ENCODE measurements around the gene KCNQ2. TPM values are rescaled to one million over a fixed set of nuclear protein-coding genes. Genes with fewer than 3 reads are reported as not detected.

KCNQ2 gene
- total and polyA plus RNA-seq, 10 donors = 0.13 to 3.5 (median 0.45) TPM; not detected in 2

DNA sequence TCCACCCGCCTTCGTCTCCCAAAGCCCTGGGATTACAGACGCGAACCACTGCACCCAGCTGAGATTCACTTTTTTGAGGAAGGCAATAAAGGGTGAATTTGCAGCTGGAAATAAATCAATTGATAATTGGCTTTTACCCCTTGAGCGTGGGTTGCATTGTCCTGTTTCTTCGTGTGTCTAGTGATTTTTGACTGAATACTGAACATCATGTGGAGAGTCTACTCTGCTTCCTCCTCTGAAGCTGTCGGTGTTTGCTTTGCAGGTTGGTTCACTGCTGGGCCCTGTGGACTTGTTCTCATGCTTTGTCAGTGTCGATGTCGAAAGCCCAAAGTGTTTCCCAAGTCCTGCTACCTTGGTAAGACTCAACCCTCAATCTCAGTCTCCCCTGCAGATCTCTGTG is 32.2 kb upstream of the KCNQ2 start:
- Histone ChIP-seq H3K9me3 (peaks cover 0 to 21% (median 17%) of the 10 kb centered on the region in 8 donors), H3K27me3 (replicated peaks in 1 of 7) (peaks cover 0 to 87% (median 18%) of the 10 kb centered on the region in 7 donors), H3K27ac (no peak overlapping the region), H3K36me3 (no peaks in the 10 kb centered on the region), H3K4me1 (peaks cover 0 to 3% (median 1%) of the 10 kb centered on the region in 6 donors), H3K4me3 (no peak overlapping the region)
- no peak for TF ChIP-seq CTCF (IDR thresholded peaks at IDR 0.05 in 8 of 11, conservative IDR thresholded peaks at IDR 0.05 in 3 of 11)
- no peak for TF ChIP-seq POLR2A (IDR thresholded peaks at IDR 0.05)
- no peak for TF ChIP-seq POLR2AphosphoS5 (IDR thresholded peaks at IDR 0.05)
- DNase-seq = no peak
- 88 to 95% (median 91%) methylated on average over 9 of the region's 9 CpGs for WGBS, 5 donors
- intact Hi-C loops (cut with DNase I; ENCODE audit: low total_unique reads) = no loop called here

- H3K4me3 ChIP-seq = no peak overlapping the region
- intact Hi-C loops (cut with DNase I; ENCODE audit: low total_unique reads) = no loop called here
- H3K27me3 ChIP-seq (replicated peaks in 1 of 7) = peaks cover 0 to 87% (median 23%) of the 10 kb centered on the region in 7 donors
- H3K27ac ChIP-seq = no peak overlapping the region
- WGBS, 5 donors = 33 to 56% (median 47%) methylated on average over 5 to 7 of the region's 7 CpGs
- DNase-seq = no peak
- H3K36me3 ChIP-seq = no peaks in the 10 kb centered on the region
- peaks cover 0 to 13% (median 11%) of the 10 kb centered on the region in 6 donors for H3K4me1 ChIP-seq
- peaks cover 0 to 21% (median 17%) of the 10 kb centered on the region in 8 donors for H3K9me3 ChIP-seq
- TF ChIP-seq POLR2AphosphoS5 (IDR thresholded peaks at IDR 0.05) (no peak), CTCF (IDR thresholded peaks at IDR 0.05 in 8 of 11, conservative IDR thresholded peaks at IDR 0.05 in 3 of 11) (no peak)
Measured at GRCh38 chr20:63503524-63503923, 31.1 kb upstream of the KCNQ2 start.

GRCh38 chr20:63502671-63503172 is 30.3 kb upstream of the KCNQ2 start:
- WGBS, 5 donors = 61 to 78% (median 71%) methylated on average over 4 to 15 of the region's 15 CpGs
- H3K27me3 ChIP-seq (replicated peaks in 1 of 7) = peaks cover 0 to 87% (median 31%) of the 10 kb centered on the region in 7 donors

More at GRCh38 chr20:63502671-63503172, 30.3 kb upstream of the KCNQ2 start:
- Histone ChIP-seq H3K4me3 (no peak overlapping the region), H3K4me1 (peaks cover 0 to 21% (median 19%) of the 10 kb centered on the region in 6 donors), H3K36me3 (no peaks in the 10 kb centered on the region), H3K9me3 (peaks cover 0 to 21% (median 17%) of the 10 kb centered on the region in 8 donors), H3K27ac (no peak overlapping the region)
- no peak for DNase-seq
- no peak for TF ChIP-seq CTCF (IDR thresholded peaks at IDR 0.05 in 8 of 11, conservative IDR thresholded peaks at IDR 0.05 in 3 of 11)
- TF ChIP-seq POLR2AphosphoS5 (IDR thresholded peaks at IDR 0.05) = no peak
- no peak for TF ChIP-seq POLR2A (IDR thresholded peaks at IDR 0.05)
- intact Hi-C loops (cut with DNase I; ENCODE audit: low total_unique reads) = no loop called here

Data from spleen (tissue), 11 donors.